HG02885 (cell line): ENCODE measurements around the gene SLIRP.
"Not testable (repeated sequence)": the region's sequence is repeated elsewhere in the genome, so short reads cannot be mapped to it uniquely, and the experiment has no call there.

Source experiments
- ATAC-seq: cut with Tn5 transposase; IDR thresholded peaks from one replicate; pipeline ENCODE4 v1.9.1; 2021; ENCODE audit warnings: mild to moderate bottlenecking; ENCODE audit not compliant: unreplicated experiment, poor library complexity

SLIRP gene

DNA sequence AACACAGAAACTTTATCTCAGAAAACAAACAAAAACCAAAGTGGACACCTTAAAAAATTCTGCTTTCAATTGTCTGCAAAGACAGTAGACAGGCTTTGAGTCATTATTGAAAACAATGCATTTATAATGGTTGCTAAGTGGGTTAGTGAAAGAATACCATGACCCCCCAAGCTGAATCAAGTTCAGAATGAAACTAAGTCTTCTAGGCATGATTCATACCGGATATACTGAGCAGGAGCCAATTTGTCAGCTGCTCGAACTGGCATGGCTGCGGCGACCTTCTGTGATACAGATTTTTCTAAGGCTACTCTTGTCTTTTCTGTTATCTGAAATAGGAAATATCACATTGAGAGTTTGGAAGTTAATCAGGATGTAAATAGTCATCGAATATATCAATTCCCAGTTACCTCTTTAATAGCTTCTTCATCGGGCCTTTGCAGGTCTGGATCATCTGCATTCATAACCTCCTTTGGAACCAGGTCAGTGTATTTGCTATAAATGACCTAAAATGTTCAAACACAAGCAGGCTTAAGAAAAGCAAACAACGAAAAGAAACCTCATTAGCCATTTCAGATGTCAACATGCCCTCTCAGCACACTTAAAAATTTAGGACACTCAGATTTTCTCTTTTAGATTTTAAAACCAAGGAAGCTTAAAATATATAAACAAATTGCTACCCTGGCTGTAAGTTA lies 30.8 kb downstream of the SLIRP start:
- peak; percentile 72 for ATAC-seq

DNA sequence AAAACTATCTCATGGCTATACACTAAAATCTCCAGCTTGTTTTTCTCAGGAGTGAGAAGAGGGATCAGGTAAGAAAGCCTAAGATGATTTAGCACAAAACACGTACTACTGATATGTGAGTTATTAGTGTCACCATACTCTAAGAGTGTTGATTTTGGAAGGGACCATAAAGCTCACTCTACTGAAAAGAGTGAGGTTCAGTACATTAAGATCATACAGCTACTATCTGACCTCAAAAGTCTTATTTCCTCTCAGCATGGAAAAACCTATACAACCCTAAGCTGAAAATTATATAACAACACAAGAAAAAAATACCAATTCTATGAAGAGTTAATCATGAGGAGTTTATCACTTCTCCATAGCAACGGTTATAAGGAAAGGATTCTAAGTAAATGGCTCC lies 33.5 kb downstream of the SLIRP start:
- ATAC-seq = no peak

DNA sequence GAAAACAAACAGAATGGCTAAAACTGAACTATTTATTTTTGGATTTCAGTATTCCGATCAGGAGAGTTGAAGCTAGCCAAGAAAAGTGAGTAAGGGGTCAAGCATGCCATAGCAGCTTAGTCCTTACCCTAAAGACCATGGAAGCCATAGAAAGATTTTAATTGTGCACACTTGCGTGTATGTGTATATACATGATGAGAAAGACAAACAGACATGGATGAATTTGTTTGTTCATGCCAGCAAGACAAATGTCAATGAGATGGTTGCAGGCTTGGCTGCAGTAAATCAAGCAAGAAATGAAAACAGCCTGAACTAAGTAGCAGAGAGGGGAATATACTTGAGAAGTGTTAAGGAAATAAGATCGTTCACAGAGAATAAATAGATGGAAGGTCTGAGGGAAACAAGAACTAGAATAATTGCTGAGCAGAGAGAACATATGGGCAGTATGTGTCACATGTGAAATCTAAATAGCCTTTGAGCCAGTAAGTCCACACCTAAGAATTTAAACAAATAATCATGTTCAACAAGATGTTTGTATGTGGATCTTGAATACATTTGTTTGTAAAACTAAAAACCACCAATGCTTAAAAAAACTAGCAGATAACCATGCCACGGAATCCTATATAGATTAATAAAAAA lies 38.3 kb downstream of the SLIRP start:
- ATAC-seq = no peak

DNA sequence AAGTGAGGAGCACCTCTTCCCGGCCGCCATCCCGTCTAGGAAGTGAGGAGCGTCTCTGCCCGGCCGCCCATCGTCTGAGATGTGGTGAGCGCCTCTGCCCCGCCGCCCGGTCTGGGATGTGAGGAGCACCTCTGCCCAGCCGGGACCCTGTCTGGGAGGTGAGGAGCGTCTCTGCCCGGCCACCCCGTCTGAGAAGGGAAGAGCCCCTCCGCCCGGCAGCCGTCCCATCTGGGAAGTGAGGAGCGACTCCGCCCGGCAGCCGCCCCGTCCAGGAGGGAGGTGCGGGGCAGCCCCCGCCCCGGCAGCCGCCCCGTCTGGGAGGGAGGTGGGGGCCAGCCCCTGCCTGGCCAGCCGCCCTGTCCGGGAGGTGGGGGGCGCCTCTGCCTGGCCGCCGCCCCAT lies 39.5 kb downstream of the SLIRP start:
- not testable (repeated sequence) for ATAC-seq

DNA sequence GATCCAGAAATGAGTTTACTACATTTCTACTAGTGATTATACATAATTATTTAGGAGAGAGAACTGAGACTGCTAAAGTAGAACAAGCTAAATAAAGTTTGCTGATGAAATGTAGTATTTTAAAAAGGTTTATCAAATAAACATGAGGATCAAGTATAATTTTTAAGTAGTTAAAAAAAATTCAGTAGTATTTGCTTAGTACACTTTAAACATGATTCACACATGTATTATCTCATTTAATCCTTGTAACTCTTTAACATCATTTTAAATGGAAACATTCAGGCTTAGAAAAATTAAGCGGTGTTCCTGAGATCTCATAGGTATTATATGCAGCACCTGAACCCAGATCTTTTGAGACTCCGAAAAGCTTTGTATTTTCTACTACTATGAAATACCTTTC lies 44.4 kb downstream of the SLIRP start:
- no peak for ATAC-seq

DNA sequence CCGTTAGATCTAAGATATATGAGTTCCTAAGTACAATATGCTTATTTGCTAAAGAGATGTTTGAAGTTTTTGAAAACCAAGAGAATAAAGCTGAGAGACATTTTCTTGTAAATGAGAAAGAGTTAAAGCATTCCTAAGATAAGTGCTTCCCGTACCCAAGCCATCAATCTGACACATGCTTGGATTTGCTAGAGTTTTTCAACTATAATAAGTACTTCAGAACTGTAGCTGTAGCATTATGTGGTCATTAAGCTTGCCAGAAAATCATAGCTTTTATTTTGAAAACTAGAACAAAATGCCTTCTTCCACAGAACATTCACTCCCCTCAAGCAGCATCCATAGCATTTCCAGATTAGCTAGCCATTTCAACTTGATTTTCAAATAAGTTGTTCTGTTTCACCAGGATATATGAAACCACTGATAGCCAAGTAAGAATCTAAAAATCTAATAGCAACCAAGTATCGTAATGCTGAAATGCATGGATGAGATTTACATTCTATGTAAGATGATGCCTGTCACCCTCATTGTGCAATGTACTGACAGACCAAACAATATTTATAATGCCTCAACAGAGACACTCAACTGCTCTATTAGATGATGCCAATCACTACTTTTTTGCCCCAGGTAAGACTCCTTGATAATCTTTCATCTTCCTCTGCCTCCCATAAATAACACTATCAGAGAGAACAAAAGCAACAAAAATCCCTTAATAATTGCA lies 45.1 kb downstream of the SLIRP start:
- no peak for ATAC-seq

DNA sequence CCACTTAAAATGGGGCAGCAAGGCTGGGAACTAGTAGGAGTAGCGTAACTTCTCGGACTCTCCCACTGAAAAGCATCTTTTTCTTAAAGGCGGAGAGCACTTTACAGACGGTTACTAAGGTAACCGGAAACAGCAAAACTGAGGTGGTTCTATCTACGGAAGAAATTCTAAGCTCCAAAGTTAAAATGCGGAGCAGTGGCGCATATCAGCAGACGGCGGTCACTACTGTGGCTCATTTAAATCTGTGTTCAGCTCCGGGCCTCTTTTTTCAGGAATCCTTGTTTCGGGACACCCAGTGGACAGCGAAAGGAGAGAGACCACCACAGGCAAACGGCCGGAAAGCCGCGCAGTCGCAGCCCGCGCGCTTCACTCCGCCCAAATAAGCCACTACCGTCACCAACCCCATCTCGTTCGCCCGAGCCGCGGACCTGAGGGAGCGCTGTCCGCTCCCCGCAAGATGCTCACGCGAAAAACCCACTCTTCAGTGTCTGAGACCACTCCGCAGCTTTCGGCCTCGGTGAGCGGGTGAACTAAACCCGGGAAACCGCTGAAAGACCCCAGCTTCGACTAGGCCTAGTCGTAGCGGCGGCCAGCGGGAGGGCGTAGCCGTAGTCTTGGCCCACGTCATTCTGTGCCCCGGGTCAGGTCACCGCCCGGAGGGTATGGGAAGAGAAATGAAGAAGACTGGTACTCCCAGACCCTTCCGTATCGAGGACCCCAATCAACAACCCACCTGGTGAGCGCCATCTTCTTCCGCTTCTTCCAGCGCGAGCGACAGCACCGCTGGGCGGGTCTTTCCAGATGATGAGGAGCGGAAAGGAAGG lies 52.7 kb downstream of the SLIRP start, which contains the start of gene SNW1:
Gene SNW1 (minus strand): TSS at position 776 of the 824 bp plus-strand sequence. CDS start 29 bp downstream, at position 747.
- ATAC-seq = peak; percentile 92

DNA sequence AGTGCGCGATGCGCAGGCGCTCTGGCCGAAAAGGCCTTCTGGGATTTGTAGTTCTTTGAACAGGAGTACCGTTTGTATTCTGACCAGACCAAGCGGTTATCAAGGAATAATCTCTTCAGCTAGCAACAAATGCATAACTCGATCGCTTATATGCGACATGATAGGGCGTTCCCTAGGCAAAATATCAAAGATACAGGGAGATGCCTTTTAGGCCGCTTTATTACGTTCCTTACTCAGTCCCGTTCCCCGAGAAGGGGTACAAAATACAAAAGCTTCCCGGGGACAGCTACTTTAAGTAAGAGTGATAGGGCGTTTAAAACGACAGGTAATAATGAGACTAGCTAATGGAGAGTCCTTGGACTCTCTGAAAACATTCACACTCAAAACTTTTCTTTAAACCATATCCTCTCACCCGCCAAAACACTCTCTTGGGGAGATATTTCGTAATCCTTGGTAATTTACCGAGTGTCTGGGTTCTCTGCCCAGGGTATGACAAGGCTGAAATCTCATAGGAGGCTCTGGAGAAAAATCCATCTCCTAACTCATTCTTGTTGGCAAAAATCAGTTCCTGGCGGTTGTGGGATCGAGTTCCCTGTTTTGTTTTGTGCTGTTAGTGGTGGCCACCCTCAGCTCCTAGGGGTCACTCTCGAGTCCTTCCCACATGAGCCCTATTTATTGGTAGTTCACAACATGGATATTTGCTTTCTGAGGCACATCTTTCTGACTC lies 53.5 kb downstream of the SLIRP start:
- peak; percentile 27 for ATAC-seq

DNA sequence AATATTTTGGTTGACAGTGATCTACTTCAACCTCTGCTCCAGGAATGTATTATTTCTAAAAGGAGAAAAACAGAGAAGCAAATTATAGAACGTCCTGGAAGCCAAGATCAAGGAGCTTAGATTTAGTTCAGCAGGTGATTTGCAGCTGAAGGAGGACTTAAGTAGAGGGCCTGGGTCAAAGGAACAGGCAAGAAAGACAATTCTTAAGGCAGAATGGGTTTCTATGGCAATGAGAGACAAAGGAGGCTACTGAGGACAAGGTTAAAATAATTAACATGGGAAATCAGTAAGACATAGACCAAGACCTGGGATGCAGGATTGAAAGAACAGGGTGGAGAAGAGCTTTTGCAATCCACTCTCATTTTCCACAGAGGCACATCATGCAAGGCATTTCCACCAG lies 55.4 kb downstream of the SLIRP start:
- ATAC-seq = no peak

DNA sequence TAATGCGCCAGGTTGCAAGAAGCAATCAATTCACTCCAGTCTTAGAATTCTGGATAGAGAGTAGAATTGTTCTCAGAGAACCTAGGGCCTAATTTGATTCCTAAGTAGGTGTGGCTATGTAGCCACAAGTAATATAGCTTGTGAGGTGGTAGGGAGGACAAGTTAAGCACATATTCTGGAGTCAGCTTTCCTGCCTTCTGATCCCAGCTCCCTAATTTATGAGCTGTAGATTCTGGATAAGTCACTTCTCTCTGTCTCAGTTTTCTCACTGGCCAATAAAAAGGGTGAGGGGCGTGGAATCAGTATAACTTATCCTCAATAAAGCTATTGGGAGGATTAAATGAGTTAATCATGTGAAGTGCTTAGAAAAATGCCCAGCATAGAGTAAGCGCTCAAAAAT lies 56.1 kb downstream of the SLIRP start:
- no peak for ATAC-seq
